Esophagus squamous epithelium (tissue), 5 donors: ENCODE measurements around the gene PRELP. TPM values are rescaled to one million over a fixed set of nuclear protein-coding genes. Genes with fewer than 3 reads are reported as not detected.
"Not testable (repeated sequence)": the region's sequence is repeated elsewhere in the genome, so short reads cannot be mapped to it uniquely, and the experiment has no call there.

ENCODE experiments used
- DNase-seq: peaks from one replicate; lab custom pipeline; 2025; lab: John Stamatoyannopoulos, UW
- H3K27ac ChIP-seq, 4 donors: fragments of 200-600 bp; sonication (generic); one replicate each; pipeline ENCODE4 v1.5.1; 2016 to 2019; ENCODE audit warnings: mild to moderate bottlenecking in 1 of 4
- H3K27me3 ChIP-seq, 4 donors: fragments of 200-600 bp; sonication (generic); 1 replicate in 3 of 4; 2 replicates in 1 of 4; pipeline versions ENCODE4 v1.5.1 to v1.6.0; 2017 to 2021; ENCODE audit warnings: antibody characterized with exemption in 1 of 4
- H3K36me3 ChIP-seq, 3 donors: fragments of 200-600 bp; sonication (generic); one replicate each; pipeline ENCODE4 v1.5.1; 2016 to 2019
- H3K4me1 ChIP-seq, 3 donors: fragments of 200-600 bp; sonication (generic); one replicate each; pipeline ENCODE4 v1.5.1; 2017 to 2019
- H3K4me3 ChIP-seq, 4 donors: fragments of 200-600 bp; sonication (generic); 1 replicate in 3 of 4; 2 replicates in 1 of 4; pipeline ENCODE4 v1.5.1; 2016 to 2019; ENCODE audit warnings: mild to moderate bottlenecking in 2 of 4, moderate library complexity in 1 of 4
- H3K9me3 ChIP-seq, 3 donors: fragments of 200-600 bp; sonication (generic); one replicate each; pipeline ENCODE4 v1.5.1; 2016 to 2019
- CTCF ChIP-seq, 6 experiments: fragments of 450-650 bp in 4 of 6; fragments of 200-600 bp in 2 of 6; sonication (generic) in 2 of 6; IDR thresholded peaks; one replicate each; pipeline ENCODE4 v1.5.1; 2016 to 2019; ENCODE audit warnings: antibody characterized with exemption in 6 of 6, mild to moderate bottlenecking in 4 of 6, moderate library complexity in 4 of 6
- POLR2A ChIP-seq, 4 donors: fragments of 450-650 bp; IDR thresholded peaks; one replicate each; pipeline ENCODE4 v1.6.1; 2017; ENCODE audit warnings: antibody characterized with exemption in 4 of 4, mild to moderate bottlenecking in 4 of 4, moderate library complexity in 3 of 4
- WGBS, 2 donors: methylation state at CpG; one replicate each; pipeline ENCODE4 v1.1.5; 2018; 5-methylcytosine and 5-hydroxymethylcytosine counted together
- intact Hi-C: fragments of 100-400 bp; cut with DNase I; formaldehyde crosslinking; loops from one replicate; pipeline ENCODE4 v1.15.0; 2022
- total RNA-seq, 4 donors: library from RNA; depleted of rRNA; stranded (reverse); fragments of >200 nt; gene quantifications; one replicate each; pipeline ENCODE4 v1.1.0, GENCODE V29; 2016
- donor health status: DM: yes; HTN: yes; CAD: no.

The PRELP gene
- total RNA-seq, 4 donors from 2014 or later: 2.2 to 71.0 (median 9.1) TPM

DNA sequence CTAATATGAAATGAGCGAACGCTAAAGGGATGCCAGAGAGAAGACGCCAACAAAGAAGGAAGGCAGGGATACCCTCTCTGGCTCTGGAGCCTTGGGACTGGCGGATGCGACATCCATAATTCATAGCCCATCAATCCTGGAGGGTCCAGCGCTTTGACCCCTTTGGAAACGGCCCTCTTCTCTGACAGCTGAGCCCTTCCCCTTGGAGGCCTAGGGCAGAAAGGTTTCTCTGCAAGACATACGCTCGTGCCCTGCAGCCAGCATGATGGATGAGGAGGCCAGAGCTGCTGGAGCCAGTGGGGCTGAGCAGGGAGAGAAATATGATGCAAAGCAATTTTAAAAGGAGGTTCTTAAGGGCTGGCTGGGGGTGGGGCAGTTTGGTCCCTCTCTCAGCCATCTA, 40.6 kb downstream of the PRELP start:
- 96 to 97% methylated on average over 7 to 9 of the region's 9 CpGs for WGBS, 2 donors
- intact Hi-C loops: no loop called here
- H3K9me3 ChIP-seq: no peaks in the 10 kb centered on the region
- no peak overlapping the region for H3K27ac ChIP-seq
- H3K27me3 ChIP-seq: no peaks in the 10 kb centered on the region
- no peaks in the 10 kb centered on the region for H3K36me3 ChIP-seq
- no peak overlapping the region for H3K4me3 ChIP-seq
- no peak for DNase-seq
- peaks cover 10 to 65% (median 30%) of the 10 kb centered on the region in 3 donors for H3K4me1 ChIP-seq
- TF ChIP-seq CTCF (IDR thresholded peaks at IDR 0.05): no peak
- TF ChIP-seq POLR2A (IDR thresholded peaks at IDR 0.05): no peak

DNA sequence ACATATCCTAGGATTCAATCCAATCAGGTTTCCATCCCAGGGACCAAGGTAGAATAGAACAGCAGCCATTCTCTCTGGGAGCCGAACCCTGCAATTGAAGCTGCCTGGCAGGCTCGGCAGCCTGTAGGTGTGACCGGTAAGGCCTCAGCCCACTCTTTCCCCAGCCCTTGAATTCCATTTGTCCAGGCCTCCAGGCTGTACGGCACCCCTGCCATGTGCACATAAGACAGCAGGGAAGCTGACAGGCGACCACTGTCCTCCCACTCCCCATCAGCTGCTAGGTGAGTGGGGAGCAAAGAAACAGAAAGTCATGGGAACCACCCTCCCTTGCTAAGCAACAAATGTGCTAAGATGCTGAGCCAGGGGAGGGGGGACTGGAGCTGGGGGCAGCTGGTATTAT, 41.3 kb downstream of the PRELP start:
- H3K4me1 ChIP-seq: peaks cover 10 to 64% (median 29%) of the 10 kb centered on the region in 3 donors
- peak overlapping the region in 1 of 4 donors; percentile 7 for H3K27ac ChIP-seq
- intact Hi-C loops: no loop called here
- H3K9me3 ChIP-seq: no peaks in the 10 kb centered on the region
- no peaks in the 10 kb centered on the region for H3K27me3 ChIP-seq
- H3K4me3 ChIP-seq: no peak overlapping the region
- WGBS, 2 donors: 33 to 70% methylated on average over 2 to 3 of the region's 5 CpGs
- no peak for DNase-seq
- no peak for TF ChIP-seq CTCF (IDR thresholded peaks at IDR 0.05)
- TF ChIP-seq POLR2A (IDR thresholded peaks at IDR 0.05): no peak
- H3K36me3 ChIP-seq: no peaks in the 10 kb centered on the region

DNA sequence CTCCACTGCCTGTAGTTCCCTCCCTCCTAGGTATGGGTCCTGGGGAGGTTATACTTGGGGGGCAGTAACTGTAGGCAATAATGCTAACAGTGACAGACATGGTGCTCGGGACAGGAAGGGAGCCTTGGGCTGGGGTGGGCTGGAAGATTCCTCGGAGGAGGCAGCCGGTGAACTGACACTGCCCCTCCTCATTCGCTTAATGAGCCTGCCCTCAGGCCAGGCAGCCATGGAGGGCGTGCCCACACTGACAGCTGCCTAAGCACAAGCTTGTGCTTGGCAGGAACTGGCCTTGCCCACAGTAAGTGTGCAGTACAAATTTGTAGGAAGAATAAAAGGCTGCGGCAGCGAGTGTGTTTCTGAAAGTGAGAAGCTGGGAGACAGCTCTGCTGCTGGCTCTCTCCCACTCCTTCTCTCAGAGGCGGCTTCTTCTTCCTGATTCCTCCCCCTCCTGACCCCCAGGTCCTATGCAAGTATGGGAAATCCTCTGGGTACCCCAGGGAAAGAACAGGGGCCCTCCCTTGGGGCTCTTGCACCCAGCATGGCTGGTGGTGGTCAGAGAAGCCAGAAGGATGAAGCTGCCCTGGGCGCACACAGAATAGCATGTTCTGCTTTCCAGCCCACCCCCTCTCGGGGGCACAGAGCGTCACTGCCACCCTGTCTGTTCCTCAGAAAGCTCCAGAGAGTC, 42.0 kb downstream of the PRELP start:
- intact Hi-C loops: no loop called here
- WGBS, 2 donors: 38 to 61% methylated on average over 8 to 11 of the region's 11 CpGs
- peak overlapping the region in 1 of 4 donors; percentile 7 for H3K27ac ChIP-seq

GRCh38 chr1:203518139-203518538, 42.5 kb downstream of the PRELP start:
- intact Hi-C loops, H3K9me3 ChIP-seq, H3K27ac ChIP-seq, H3K27me3 ChIP-seq, DNase-seq, H3K4me3 ChIP-seq, H3K36me3 ChIP-seq: not testable (repeated sequence)
- WGBS, 2 donors: 79 to 91% methylated on average over 4 of the region's 4 CpGs
- H3K4me1 ChIP-seq: peaks cover 7 to 55% (median 17%) of the 10 kb centered on the region in 3 donors

More for the DNA sequence above, 42.0 kb downstream of the PRELP start:
- TF ChIP-seq CTCF (IDR thresholded peaks at IDR 0.05): no peak
- TF ChIP-seq POLR2A (IDR thresholded peaks at IDR 0.05): no peak
- Histone ChIP-seq H3K9me3 (no peaks in the 10 kb centered on the region), H3K36me3 (no peaks in the 10 kb centered on the region), H3K4me1 (peaks cover 10 to 61% (median 23%) of the 10 kb centered on the region in 3 donors), H3K27me3 (no peaks in the 10 kb centered on the region), H3K4me3 (no peak overlapping the region)
- DNase-seq: no peak

DNA sequence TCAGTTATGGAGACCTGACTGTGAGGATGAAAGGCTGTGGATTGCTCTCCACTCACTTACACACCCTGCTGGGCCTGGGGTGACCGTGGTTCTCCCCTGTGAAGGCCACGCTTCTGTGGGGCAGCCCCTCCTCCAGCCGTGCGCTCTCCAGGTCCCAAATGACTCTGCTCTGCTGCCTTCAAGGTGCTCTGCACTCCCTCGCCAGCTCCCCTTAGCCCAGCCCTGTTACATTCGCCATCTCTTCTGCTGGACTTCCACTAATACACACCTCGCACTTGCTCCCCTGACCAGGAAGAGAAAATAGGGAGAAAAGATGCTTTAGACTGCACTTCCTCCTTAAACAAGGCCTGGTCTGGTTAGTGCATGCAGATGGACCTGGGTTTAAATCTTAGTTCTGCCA, 42.9 kb downstream of the PRELP start:
- Histone ChIP-seq H3K4me3 (no peak overlapping the region), H3K4me1 (peaks cover 3 to 51% (median 13%) of the 10 kb centered on the region in 3 donors), H3K9me3 (no peaks in the 10 kb centered on the region), H3K27ac (no peak overlapping the region), H3K27me3 (no peaks in the 10 kb centered on the region), H3K36me3 (no peaks in the 10 kb centered on the region)
- no peak for DNase-seq
- intact Hi-C loops: no loop called here
- 90 to 92% methylated on average over 6 to 7 of the region's 7 CpGs for WGBS, 2 donors
- no peak for TF ChIP-seq CTCF (IDR thresholded peaks at IDR 0.05)
- no peak for TF ChIP-seq POLR2A (IDR thresholded peaks at IDR 0.05)
